ENCODE results near the gene BPTF.
"Not testable (repeated sequence)": the region's sequence is repeated elsewhere in the genome, so short reads cannot be mapped to it uniquely, and the experiment has no call there.

Gene BPTF

DNA sequence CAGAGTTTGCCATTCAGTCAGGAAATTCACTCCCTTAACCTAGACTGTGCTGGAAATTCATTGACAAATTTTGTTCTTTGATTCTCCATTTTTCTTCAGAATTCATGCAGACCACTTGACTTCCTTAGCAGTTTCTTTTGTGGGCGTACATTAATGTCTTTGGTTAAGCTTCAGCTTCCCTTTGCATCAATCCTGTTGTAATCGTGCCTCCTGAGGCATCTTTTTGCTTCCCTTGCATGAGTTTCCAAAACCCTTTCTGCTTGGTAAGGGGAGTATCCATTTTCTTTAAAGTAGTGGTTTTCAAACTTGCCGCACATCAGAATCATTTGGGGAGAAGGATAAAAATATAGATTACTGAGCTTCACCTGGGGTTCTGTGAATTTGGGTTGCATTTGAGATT lies 23.5 kb downstream of the BPTF start:
- not testable (repeated sequence) for H3K18ac ChIP-seq (ENCODE audit: low read length); H3K23ac ChIP-seq (ENCODE audit: low read length); H3K4me3 ChIP-seq (ENCODE audit: low read depth, low read length); H3K36me3 ChIP-seq (ENCODE audit: control insufficient read depth in 1 of 2, insufficient read depth in 2 of 2, low read length in 2 of 2); H2AK5ac ChIP-seq (ENCODE audit: low read length); H3K9ac ChIP-seq (ENCODE audit: low read length); H2BK5ac ChIP-seq (ENCODE audit: low read depth, low read length, poor library complexity); H3K4me2 ChIP-seq (ENCODE audit: low read length); H3K4ac ChIP-seq (ENCODE audit: low read depth, low read length); H2AFZ ChIP-seq (ENCODE audit: insufficient read depth, low read length, poor library complexity); H2BK120ac ChIP-seq (ENCODE audit: insufficient read depth, low read length, poor library complexity); H4K91ac ChIP-seq (ENCODE audit: low read depth, low read length); H3K79me1 ChIP-seq (ENCODE audit: low read length); H3K27me3 ChIP-seq (ENCODE audit: insufficient read depth, low read length); H4K12ac ChIP-seq (ENCODE audit: low read depth, low read length); H3K79me2 ChIP-seq (ENCODE audit: control insufficient read depth, insufficient read depth, low read length, poor library complexity); H3K27ac ChIP-seq (ENCODE audit: low read depth, low read length); H2BK12ac ChIP-seq (ENCODE audit: low read length); H4K8ac ChIP-seq (ENCODE audit: low read depth, low read length); H3K9me3 ChIP-seq (ENCODE audit: insufficient read depth, low read depth, low read length); H3K4me1 ChIP-seq (ENCODE audit: control insufficient read depth in 1 of 2, insufficient read depth in 2 of 2, low read length in 2 of 2); DNase-seq; H3K14ac ChIP-seq (ENCODE audit: low read length)
- no CpG with 5 or more reads among the region's 3 CpGs for WGBS (ENCODE audit: extremely low coverage, insufficient coverage, insufficient read length)

DNA sequence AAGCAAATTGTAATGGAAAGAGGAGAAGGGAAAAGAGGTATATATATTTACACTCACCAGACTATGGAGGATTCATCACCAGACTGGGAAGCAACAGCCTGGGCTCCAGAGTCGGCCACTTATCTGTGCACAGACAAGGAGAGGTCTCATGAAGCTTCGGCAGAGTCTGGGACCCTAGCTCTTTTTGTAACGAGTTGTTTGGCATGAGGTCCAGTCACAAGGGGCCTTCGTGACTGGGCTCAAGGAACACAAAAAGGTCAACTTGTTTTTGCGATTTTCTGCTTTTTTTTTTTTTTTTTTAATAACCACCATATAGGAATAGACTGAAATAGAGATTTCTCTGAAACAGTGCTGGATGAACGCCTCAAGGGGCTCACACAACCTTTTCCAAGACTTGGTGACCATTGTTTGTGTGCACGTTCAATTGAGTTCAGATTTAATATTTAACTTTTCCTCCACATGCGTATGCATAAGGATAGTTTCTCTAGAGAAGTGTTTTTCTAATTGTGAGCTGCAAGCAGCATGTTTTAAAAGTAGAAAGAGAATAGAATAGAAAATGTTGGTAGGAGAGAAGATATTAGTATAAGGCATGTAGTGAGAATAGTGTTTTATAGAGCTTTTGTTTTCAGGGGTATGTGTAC lies 25.8 kb downstream of the BPTF start:
- no peak overlapping the region for H3K9ac ChIP-seq (ENCODE audit: low read length)
- H3K27me3 ChIP-seq (ENCODE audit: insufficient read depth, low read length), result no peaks in the 10 kb centered on the region
- H2BK120ac ChIP-seq (ENCODE audit: insufficient read depth, low read length, poor library complexity), result no peak overlapping the region
- no peak overlapping the region for H3K27ac ChIP-seq (ENCODE audit: low read depth, low read length)
- H3K18ac ChIP-seq (ENCODE audit: low read length), result no peak overlapping the region
- no peak overlapping the region for H3K4ac ChIP-seq (ENCODE audit: low read depth, low read length)
- no peak overlapping the region for H3K4me2 ChIP-seq (ENCODE audit: low read length)
- H2BK12ac ChIP-seq (ENCODE audit: low read length), result no peak overlapping the region
- no peak overlapping the region for H4K91ac ChIP-seq (ENCODE audit: low read depth, low read length)
- no peak overlapping the region for H4K12ac ChIP-seq (ENCODE audit: low read depth, low read length)
- H3K79me2 ChIP-seq (ENCODE audit: control insufficient read depth, insufficient read depth, low read length, poor library complexity), result peaks cover 4% of the 10 kb centered on the region
- no peaks in the 10 kb centered on the region for H3K79me1 ChIP-seq (ENCODE audit: low read length)
- H3K4me3 ChIP-seq (ENCODE audit: low read depth, low read length), result no peak overlapping the region
- H3K14ac ChIP-seq (ENCODE audit: low read length), result no peak overlapping the region
- H3K23ac ChIP-seq (ENCODE audit: low read length), result no peak overlapping the region
- H2AK5ac ChIP-seq (ENCODE audit: low read length), result no peak overlapping the region
- no peak overlapping the region for H2BK5ac ChIP-seq (ENCODE audit: low read depth, low read length, poor library complexity)
- WGBS (ENCODE audit: extremely low coverage, insufficient coverage, insufficient read length), result no CpG with 5 or more reads among the region's 8 CpGs
- H2AFZ ChIP-seq (ENCODE audit: insufficient read depth, low read length, poor library complexity), result no peak overlapping the region
- no peaks in the 10 kb centered on the region for H3K9me3 ChIP-seq (ENCODE audit: insufficient read depth, low read depth, low read length)
- no peak overlapping the region for H4K8ac ChIP-seq (ENCODE audit: low read depth, low read length)
- no peak for DNase-seq
- H3K36me3 ChIP-seq (ENCODE audit: control insufficient read depth in 1 of 2, insufficient read depth in 2 of 2, low read length in 2 of 2), result peaks cover 6% of the 10 kb centered on the region in 2 experiments
- H3K4me1 ChIP-seq (ENCODE audit: control insufficient read depth in 1 of 2, insufficient read depth in 2 of 2, low read length in 2 of 2), result no peaks in the 10 kb centered on the region

DNA sequence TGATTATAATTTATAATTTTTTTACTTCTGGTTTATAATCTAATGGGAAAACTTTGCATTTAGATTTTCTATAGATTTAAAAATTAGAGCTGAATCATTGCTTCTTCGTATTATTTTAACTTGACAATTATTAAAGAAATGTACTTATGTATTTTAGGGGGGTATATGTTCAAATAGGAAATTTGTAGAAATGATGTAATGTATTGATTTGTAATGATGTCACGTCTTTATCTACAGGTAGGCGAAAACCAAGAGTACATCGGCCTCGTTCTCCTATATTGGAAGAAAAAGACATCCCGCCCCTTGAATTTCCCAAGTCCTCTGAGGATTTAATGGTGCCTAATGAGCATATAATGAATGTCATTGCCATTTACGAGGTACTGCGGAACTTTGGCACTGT lies 28.4 kb downstream of the BPTF start:
- Histone ChIP-seq H3K4me3 (ENCODE audit: low read depth, low read length) (no peak overlapping the region), H3K79me1 (ENCODE audit: low read length) (no peaks in the 10 kb centered on the region), H3K4ac (ENCODE audit: low read depth, low read length) (no peak overlapping the region), H3K14ac (ENCODE audit: low read length) (no peak overlapping the region), H3K9me3 (ENCODE audit: insufficient read depth, low read depth, low read length) (no peaks in the 10 kb centered on the region), H4K91ac (ENCODE audit: low read depth, low read length) (no peak overlapping the region), H3K36me3 (ENCODE audit: control insufficient read depth in 1 of 2, insufficient read depth in 2 of 2, low read length in 2 of 2) (peaks cover 6% of the 10 kb centered on the region in 2 experiments), H2BK5ac (ENCODE audit: low read depth, low read length, poor library complexity) (no peak overlapping the region), H3K9ac (ENCODE audit: low read length) (no peak overlapping the region), H3K27ac (ENCODE audit: low read depth, low read length) (no peak overlapping the region), H4K8ac (ENCODE audit: low read depth, low read length) (no peak overlapping the region), H3K23ac (ENCODE audit: low read length) (no peak overlapping the region), H3K27me3 (ENCODE audit: insufficient read depth, low read length) (no peaks in the 10 kb centered on the region), H3K18ac (ENCODE audit: low read length) (no peak overlapping the region), H2BK120ac (ENCODE audit: insufficient read depth, low read length, poor library complexity) (no peak overlapping the region), H2AK5ac (ENCODE audit: low read length) (no peak overlapping the region), H3K79me2 (ENCODE audit: control insufficient read depth, insufficient read depth, low read length, poor library complexity) (no peaks in the 10 kb centered on the region), H3K4me2 (ENCODE audit: low read length) (no peak overlapping the region), H2AFZ (ENCODE audit: insufficient read depth, low read length, poor library complexity) (no peak overlapping the region), H4K12ac (ENCODE audit: low read depth, low read length) (no peak overlapping the region), H3K4me1 (ENCODE audit: control insufficient read depth in 1 of 2, insufficient read depth in 2 of 2, low read length in 2 of 2) (no peaks in the 10 kb centered on the region), H2BK12ac (ENCODE audit: low read length) (no peak overlapping the region)
- WGBS (ENCODE audit: extremely low coverage, insufficient coverage, insufficient read length), result 100% methylated on average over 1 of the region's 8 CpGs
- no peak for DNase-seq

GRCh38 chr17:67854378-67854777 lies 29.1 kb downstream of the BPTF start:
- H3K79me1 ChIP-seq (ENCODE audit: low read length), result no peaks in the 10 kb centered on the region
- WGBS (ENCODE audit: extremely low coverage, insufficient coverage, insufficient read length), result no CpG with 5 or more reads among the region's 6 CpGs

More at GRCh38 chr17:67854378-67854777, 29.1 kb downstream of the BPTF start:
- no peak overlapping the region for H3K4me3 ChIP-seq (ENCODE audit: low read depth, low read length)
- no peak overlapping the region for H4K12ac ChIP-seq (ENCODE audit: low read depth, low read length)
- no peak overlapping the region for H3K4ac ChIP-seq (ENCODE audit: low read depth, low read length)
- H4K91ac ChIP-seq (ENCODE audit: low read depth, low read length), result no peak overlapping the region
- H2AK5ac ChIP-seq (ENCODE audit: low read length), result no peak overlapping the region
- no peaks in the 10 kb centered on the region for H3K4me1 ChIP-seq (ENCODE audit: control insufficient read depth in 1 of 2, insufficient read depth in 2 of 2, low read length in 2 of 2)
- H2BK120ac ChIP-seq (ENCODE audit: insufficient read depth, low read length, poor library complexity), result no peak overlapping the region
- no peak overlapping the region for H3K4me2 ChIP-seq (ENCODE audit: low read length)
- H3K36me3 ChIP-seq (ENCODE audit: control insufficient read depth in 1 of 2, insufficient read depth in 2 of 2, low read length in 2 of 2), result peaks cover 6% of the 10 kb centered on the region in 2 experiments
- H3K79me2 ChIP-seq (ENCODE audit: control insufficient read depth, insufficient read depth, low read length, poor library complexity), result peaks cover 2% of the 10 kb centered on the region
- H3K14ac ChIP-seq (ENCODE audit: low read length), result no peak overlapping the region
- H2BK5ac ChIP-seq (ENCODE audit: low read depth, low read length, poor library complexity), result no peak overlapping the region
- H3K27ac ChIP-seq (ENCODE audit: low read depth, low read length), result no peak overlapping the region
- no peaks in the 10 kb centered on the region for H3K9me3 ChIP-seq (ENCODE audit: insufficient read depth, low read depth, low read length)
- no peaks in the 10 kb centered on the region for H3K27me3 ChIP-seq (ENCODE audit: insufficient read depth, low read length)
- H4K8ac ChIP-seq (ENCODE audit: low read depth, low read length), result no peak overlapping the region
- no peak overlapping the region for H3K18ac ChIP-seq (ENCODE audit: low read length)
- H2BK12ac ChIP-seq (ENCODE audit: low read length), result no peak overlapping the region
- H3K9ac ChIP-seq (ENCODE audit: low read length), result no peak overlapping the region
- no peak for DNase-seq
- H2AFZ ChIP-seq (ENCODE audit: insufficient read depth, low read length, poor library complexity), result no peak overlapping the region
- no peak overlapping the region for H3K23ac ChIP-seq (ENCODE audit: low read length)

Data from trophoblast cell (in vitro differentiated cells and primary cell).